H1 (cell line): ENCODE measurements around the gene WDFY4. TPM values are rescaled to one million over a fixed set of nuclear protein-coding genes. Genes with fewer than 3 reads are reported as not detected.

Source experiments
- POLR2AphosphoS5 ChIP-seq: IDR thresholded peaks from 2 replicates; pipeline ENCODE4 v1.6.1; 2011; ENCODE audit warnings: low read depth, low read length
- RXRA ChIP-seq: IDR thresholded peaks from 2 replicates; pipeline ENCODE4 v1.6.1; 2011; ENCODE audit warnings: low read depth, mild to moderate bottlenecking, low read length, moderate library complexity; ENCODE audit not compliant: insufficient read depth
- SIRT6 ChIP-seq: IDR thresholded peaks from one replicate; pipeline ENCODE4 v1.7.1; 2012; ENCODE audit warnings: low read length, inconsistent platforms
- polyA plus RNA-seq, 7 experiments: library from polyadenylated mRNA; depleted of rRNA in 3 of 7; stranded (reverse) in 5 of 7; unstranded in 2 of 7; fragments of >200 nt in 5 of 7; fragments of 200-250 nt in 2 of 7; gene quantifications; 1 replicate in 5 of 7; 2 replicates in 1 of 7; 4 replicates in 1 of 7; pipeline versions ENCODE4 v1.2.1 to v1.2.3, GENCODE V29; 2011 to 2013; ENCODE audit warnings: missing spikeins in 2 of 7, mixed read lengths in 2 of 7
- total RNA-seq: library from RNA; stranded (reverse); fragmentation: NEBNext Ultra II Directional; extraction: Animal tissue kit (Norgen Biotek cat#: 25700); gene quantifications from 2 replicates; pipeline ENCODE4 v1.2.1, GENCODE V29; 2021
- TF ChIP-seq, protein P1 (sequence below): fragments of 300-600 bp; sonication (generic); IDR thresholded peaks from 2 replicates; pipeline ENCODE4 v1.7.1; 2012; ENCODE audit warnings: low read length, moderate library complexity, mild to moderate bottlenecking, inconsistent platforms; ENCODE audit not compliant: insufficient replicate concordance
- TF ChIP-seq, protein P2 (sequence below): IDR thresholded peaks from 2 replicates; pipeline ENCODE4 v1.6.1; 2011; ENCODE audit warnings: low read length, improper control_type of control experiment

WDFY4 gene
- total and polyA plus RNA-seq, 2 of the 8 experiments (the other 6 are each of a cell fraction or from before 2014, with no cell fraction given): not detected

- TF ChIP-seq, protein P1, sequence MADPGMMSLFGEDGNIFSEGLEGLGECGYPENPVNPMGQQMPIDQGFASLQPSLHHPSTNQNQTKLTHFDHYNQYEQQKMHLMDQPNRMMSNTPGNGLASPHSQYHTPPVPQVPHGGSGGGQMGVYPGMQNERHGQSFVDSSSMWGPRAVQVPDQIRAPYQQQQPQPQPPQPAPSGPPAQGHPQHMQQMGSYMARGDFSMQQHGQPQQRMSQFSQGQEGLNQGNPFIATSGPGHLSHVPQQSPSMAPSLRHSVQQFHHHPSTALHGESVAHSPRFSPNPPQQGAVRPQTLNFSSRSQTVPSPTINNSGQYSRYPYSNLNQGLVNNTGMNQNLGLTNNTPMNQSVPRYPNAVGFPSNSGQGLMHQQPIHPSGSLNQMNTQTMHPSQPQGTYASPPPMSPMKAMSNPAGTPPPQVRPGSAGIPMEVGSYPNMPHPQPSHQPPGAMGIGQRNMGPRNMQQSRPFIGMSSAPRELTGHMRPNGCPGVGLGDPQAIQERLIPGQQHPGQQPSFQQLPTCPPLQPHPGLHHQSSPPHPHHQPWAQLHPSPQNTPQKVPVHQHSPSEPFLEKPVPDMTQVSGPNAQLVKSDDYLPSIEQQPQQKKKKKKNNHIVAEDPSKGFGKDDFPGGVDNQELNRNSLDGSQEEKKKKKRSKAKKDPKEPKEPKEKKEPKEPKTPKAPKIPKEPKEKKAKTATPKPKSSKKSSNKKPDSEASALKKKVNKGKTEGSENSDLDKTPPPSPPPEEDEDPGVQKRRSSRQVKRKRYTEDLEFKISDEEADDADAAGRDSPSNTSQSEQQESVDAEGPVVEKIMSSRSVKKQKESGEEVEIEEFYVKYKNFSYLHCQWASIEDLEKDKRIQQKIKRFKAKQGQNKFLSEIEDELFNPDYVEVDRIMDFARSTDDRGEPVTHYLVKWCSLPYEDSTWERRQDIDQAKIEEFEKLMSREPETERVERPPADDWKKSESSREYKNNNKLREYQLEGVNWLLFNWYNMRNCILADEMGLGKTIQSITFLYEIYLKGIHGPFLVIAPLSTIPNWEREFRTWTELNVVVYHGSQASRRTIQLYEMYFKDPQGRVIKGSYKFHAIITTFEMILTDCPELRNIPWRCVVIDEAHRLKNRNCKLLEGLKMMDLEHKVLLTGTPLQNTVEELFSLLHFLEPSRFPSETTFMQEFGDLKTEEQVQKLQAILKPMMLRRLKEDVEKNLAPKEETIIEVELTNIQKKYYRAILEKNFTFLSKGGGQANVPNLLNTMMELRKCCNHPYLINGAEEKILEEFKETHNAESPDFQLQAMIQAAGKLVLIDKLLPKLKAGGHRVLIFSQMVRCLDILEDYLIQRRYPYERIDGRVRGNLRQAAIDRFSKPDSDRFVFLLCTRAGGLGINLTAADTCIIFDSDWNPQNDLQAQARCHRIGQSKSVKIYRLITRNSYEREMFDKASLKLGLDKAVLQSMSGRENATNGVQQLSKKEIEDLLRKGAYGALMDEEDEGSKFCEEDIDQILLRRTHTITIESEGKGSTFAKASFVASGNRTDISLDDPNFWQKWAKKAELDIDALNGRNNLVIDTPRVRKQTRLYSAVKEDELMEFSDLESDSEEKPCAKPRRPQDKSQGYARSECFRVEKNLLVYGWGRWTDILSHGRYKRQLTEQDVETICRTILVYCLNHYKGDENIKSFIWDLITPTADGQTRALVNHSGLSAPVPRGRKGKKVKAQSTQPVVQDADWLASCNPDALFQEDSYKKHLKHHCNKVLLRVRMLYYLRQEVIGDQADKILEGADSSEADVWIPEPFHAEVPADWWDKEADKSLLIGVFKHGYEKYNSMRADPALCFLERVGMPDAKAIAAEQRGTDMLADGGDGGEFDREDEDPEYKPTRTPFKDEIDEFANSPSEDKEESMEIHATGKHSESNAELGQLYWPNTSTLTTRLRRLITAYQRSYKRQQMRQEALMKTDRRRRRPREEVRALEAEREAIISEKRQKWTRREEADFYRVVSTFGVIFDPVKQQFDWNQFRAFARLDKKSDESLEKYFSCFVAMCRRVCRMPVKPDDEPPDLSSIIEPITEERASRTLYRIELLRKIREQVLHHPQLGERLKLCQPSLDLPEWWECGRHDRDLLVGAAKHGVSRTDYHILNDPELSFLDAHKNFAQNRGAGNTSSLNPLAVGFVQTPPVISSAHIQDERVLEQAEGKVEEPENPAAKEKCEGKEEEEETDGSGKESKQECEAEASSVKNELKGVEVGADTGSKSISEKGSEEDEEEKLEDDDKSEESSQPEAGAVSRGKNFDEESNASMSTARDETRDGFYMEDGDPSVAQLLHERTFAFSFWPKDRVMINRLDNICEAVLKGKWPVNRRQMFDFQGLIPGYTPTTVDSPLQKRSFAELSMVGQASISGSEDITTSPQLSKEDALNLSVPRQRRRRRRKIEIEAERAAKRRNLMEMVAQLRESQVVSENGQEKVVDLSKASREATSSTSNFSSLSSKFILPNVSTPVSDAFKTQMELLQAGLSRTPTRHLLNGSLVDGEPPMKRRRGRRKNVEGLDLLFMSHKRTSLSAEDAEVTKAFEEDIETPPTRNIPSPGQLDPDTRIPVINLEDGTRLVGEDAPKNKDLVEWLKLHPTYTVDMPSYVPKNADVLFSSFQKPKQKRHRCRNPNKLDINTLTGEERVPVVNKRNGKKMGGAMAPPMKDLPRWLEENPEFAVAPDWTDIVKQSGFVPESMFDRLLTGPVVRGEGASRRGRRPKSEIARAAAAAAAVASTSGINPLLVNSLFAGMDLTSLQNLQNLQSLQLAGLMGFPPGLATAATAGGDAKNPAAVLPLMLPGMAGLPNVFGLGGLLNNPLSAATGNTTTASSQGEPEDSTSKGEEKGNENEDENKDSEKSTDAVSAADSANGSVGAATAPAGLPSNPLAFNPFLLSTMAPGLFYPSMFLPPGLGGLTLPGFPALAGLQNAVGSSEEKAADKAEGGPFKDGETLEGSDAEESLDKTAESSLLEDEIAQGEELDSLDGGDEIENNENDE: no peak
- TF ChIP-seq SIRT6 (no peak), RXRA (no peak), POLR2AphosphoS5 (no peak)
- TF ChIP-seq, protein P2, sequence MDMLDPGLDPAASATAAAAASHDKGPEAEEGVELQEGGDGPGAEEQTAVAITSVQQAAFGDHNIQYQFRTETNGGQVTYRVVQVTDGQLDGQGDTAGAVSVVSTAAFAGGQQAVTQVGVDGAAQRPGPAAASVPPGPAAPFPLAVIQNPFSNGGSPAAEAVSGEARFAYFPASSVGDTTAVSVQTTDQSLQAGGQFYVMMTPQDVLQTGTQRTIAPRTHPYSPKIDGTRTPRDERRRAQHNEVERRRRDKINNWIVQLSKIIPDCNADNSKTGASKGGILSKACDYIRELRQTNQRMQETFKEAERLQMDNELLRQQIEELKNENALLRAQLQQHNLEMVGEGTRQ: no peak
Observed at GRCh38 chr10:48722153-48723145, 37.8 kb downstream of the WDFY4 start (continued).
